ENCODE results near the gene PTPRG.
"Not testable (repeated sequence)": the region's sequence is repeated elsewhere in the genome, so short reads cannot be mapped to it uniquely, and the experiment has no call there.

PTPRG gene

GRCh38 chr3:61805510-61806080, 244.2 kb downstream of the PTPRG start:
- no peak for DNase-seq

DNA sequence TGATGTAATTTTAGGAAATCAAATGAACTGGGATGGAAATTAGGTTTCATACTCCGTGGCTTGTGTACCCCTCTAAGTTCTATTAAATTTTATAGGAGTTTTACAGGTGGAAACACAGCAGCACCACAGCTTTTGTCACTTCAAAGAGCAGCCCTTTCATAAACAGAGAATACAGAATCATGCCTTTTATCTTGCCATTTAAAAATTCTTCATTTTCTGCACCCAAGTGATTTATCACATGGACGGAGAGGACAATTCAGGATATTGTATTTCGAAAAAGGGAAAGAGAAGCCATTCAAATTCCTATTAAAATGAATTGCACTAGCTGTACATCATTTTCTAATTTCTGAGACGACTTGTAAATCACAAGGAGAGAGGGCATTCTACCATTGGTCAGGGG, 245.4 kb downstream of the PTPRG start:
- no peak for DNase-seq

DNA sequence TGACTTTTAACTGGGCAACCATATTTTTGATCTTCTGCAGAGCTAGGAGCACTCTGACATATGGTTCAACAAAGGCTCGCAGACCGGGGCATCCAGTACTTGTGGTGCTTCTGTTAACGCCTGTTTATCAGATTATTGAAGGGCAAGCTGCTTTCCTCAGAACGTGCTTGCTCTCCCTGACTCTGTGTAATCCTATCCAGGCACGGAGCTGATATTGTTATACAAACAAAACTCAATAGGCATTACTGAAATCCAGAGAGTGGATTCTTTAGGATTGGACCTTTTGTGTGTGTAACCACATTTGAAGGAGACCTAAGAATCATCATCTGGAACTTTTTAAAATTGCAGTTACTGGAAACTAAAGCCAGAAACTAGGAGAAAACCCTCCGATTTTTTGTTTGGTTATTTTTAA, 246.5 kb downstream of the PTPRG start:
- DNase-seq = no peak

DNA sequence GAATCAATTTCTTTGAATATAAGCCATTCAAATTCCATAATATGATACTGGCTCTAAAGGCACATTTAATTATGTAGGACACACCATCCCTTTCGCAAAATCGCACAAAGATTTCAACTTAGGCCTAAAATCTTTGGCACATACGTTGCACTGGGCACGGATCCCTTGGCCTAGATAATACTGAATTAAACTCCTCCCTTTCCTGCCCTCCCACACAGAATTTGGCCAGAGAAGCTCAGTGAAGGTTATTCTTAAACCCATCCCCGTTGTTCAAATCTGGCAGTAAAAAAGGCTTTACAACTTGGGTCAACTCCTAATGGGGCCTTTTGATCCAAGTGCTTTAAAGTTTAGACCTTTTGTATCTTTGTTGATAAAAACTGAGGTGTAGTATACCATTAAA, 247.2 kb downstream of the PTPRG start:
- DNase-seq = no peak

GRCh38 chr3:61808999-61809398, 247.6 kb downstream of the PTPRG start:
- DNase-seq = no peak

- no peak for DNase-seq
Observed at GRCh38 chr3:61809879-61810278, 248.5 kb downstream of the PTPRG start.

DNA sequence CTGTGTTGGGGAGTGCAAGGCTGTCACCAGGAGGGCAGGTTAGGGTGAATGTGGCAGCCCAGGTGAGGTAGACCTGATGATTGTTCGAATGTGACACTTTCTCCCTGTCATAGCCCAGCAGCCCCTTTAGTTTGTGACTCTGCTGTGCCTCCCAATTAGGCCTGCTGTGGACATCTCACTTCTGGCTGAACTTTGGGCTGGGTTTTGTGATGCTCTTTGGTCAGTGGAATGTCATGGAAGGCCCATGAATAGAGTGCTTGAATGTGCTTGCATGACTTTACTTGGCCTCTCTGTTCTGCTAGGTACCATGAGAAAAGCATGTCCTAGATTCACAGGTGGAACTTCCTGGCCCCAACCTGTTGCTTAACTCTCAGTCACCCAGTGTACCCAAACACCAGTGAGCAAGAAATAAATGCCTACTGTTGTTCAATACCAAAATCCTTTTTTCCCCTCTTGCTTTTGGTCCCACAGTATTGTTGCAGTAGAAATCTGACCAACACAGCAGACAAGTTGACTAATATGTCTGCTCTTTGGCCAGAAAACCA, 249.7 kb downstream of the PTPRG start:
- no peak for DNase-seq

GRCh38 chr3:61811652-61812051, 250.3 kb downstream of the PTPRG start:
- no peak for DNase-seq

DNA sequence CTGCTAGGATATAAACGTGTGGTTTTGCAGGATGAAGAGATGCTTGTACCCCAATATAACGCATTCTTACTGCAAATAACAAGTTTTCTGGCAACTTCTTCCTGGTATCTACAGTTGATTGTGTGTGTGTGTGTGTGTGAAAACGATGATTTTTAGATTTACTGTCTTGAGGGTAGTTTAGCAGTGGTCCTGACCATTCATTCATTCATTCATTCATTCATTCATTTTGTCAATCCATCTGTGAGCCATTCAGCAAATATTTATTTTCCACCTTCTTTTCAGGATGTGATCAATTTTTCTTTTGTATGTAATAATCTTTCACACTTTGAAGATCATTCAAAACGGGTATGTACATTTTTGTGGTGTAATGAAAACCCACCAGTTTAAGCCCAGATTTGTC, 250.7 kb downstream of the PTPRG start:
- no peak for DNase-seq

DNA sequence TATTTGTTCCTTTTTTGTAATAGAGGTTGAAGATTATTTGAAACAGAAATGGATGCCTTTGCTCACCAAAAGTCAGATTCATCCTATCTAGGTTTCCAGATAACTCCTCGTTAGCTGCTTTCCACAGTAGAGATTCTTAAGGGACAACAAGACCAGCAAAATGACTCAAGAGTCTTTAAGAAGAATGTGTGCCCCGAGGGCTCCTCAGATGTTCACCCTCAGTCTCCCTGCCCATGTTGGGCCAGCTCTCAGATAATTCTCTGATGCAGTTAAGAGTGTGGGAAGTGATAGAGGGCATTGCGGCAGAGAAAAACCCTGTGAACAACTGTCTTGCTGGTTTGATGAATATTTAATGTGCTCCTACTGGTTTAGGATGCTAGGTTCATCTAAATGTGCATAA, 251.1 kb downstream of the PTPRG start:
- no peak for DNase-seq

GRCh38 chr3:61813636-61814035, 252.3 kb downstream of the PTPRG start:
- DNase-seq = no peak

DNA sequence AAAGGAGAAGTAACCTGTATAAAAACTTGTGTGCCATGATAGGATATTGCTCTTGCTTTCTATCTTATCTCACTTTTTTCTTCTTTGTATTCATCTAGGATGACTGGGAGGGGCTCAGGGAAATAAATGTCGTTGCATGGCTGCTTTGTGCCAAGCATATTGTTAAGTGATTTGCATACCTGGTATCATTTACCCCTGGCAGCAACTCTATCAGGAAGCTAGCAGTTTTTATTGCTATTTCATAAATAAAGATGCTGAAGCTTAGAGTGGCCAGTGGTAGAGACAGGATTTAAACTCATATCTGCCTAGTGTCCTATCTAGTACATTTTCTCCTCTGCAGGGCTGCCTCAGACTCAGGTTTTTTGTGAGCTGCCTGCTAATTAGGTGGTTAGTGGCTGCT, 253.3 kb downstream of the PTPRG start:
- no peak for DNase-seq

DNA sequence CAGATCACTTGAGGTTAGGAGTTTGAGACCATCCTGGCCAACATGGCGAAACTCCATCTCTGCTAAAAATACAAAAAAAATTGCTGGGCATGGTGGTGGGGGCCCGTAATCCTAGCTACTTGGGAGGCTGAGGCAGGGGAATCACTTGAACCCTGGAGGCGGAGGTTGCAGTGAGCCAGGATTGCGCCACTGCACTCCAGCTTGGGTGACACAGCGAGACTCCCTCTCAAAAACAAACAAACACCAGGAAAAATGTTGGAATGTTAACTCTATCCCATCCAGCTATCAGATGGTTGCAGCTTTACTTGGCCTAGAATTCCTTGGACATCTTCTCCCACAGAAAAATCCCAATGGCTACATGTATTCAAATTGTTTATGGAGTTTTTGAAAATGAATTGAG, 254.9 kb downstream of the PTPRG start:
- DNase-seq = not testable (repeated sequence)

DNA sequence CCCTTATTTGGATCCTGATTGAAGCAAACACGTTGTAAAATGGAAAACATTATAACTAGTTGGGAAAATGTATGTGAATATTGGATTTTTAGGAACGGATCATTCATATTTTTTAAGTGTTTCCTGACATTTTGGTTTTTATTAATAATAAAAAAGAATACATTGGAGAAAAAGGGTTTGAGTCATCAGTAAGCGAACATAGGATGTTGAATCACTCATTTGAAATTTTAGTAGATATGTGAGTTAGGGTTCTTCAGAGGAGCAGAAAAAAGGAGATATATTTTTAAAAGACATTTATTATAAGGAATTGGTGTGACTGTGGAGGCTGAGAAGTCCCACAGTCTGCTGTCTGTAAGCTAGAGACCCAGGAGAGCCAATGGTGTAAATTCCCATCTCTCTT, 258.5 kb downstream of the PTPRG start:
- DNase-seq = no peak

GRCh38 chr3:61820306-61820992, 259.1 kb downstream of the PTPRG start:
- DNase-seq = no peak

DNA sequence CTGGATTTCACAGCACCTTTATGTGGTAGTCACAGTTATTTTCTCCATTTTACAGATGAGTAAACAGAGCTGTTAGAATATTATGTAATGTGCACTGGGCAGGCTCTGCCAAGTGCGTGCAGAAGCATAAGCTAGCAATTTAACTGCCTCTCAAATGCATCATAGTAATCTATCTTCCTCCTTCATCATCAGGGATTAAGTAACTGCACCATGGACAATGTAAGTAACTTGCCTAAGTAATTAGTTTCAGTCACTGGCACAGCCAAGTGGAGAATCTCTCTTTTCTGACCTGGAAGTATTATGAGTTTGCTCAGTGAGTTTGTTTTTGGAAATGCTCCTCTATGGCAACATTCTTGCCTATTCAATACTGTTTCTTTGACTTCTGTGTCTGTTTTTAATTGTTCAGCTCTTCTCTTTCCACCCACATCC, 260.5 kb downstream of the PTPRG start:
- DNase-seq = no peak

DNA sequence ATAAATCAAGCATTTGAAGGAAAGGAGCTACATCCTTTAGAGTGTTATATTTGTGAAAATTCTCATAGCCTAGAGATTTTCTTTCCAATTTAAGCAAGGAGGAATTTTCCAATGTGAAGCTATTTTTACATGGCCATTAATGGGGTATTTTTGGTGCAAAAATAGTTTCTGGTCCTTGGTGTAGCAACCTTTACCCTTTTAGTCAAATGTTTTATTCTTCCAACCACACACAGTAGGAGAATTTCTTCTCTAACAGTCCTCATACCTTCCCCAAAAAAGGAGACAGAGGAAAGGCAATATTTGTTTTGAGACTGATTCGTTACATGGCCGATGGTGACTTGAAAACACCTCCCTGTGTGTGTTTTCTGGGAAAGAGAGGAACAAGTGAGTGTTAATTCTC, 261.2 kb downstream of the PTPRG start:
- DNase-seq = no peak

DNA sequence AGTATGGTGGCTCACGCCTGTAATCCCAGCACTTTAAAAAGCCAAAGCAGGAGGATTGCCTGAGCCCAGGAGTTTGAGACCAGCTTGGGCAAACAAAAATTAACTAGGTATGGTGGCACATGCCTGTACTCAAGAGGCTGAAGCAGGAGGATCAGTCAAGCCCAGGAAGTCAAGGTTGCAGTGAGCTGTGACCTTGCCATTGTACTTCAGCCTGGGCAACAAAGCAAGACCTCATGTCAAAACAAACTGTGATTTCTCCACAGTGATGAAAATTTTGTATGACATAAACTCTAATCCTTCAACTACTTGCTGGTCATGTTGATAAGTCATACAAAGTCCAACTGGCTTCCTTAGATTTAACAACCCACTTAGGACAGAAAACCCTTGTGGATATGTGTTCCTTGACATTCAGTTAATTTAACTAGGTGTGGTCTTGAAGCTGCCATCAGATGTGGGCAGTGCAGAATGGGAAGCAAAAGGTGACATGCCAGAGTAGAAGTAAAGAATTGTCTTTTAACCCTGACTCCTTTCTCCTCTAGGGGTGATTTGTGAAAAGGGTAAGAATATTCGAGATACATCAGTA, 263.3 kb downstream of the PTPRG start:
- no peak for DNase-seq

DNA sequence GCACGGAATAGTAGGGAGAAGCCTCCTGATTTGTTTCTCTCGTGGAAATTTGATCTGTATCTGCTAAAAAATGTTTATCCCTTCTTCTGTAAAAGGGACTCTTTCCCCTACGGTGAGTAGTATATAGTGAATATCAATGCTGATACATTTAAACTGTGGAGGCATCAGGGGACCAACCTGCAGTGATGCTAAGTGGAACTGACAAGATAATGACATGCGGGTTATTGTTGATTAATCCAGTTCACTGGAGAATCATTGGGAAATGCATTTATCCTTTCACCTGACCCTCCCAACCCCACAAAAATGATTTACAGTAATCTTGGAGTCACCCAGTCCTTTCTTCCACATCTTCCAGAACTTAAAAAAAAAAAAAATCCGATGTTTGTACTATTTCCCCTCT, 264.8 kb downstream of the PTPRG start:
- DNase-seq = no peak

DNA sequence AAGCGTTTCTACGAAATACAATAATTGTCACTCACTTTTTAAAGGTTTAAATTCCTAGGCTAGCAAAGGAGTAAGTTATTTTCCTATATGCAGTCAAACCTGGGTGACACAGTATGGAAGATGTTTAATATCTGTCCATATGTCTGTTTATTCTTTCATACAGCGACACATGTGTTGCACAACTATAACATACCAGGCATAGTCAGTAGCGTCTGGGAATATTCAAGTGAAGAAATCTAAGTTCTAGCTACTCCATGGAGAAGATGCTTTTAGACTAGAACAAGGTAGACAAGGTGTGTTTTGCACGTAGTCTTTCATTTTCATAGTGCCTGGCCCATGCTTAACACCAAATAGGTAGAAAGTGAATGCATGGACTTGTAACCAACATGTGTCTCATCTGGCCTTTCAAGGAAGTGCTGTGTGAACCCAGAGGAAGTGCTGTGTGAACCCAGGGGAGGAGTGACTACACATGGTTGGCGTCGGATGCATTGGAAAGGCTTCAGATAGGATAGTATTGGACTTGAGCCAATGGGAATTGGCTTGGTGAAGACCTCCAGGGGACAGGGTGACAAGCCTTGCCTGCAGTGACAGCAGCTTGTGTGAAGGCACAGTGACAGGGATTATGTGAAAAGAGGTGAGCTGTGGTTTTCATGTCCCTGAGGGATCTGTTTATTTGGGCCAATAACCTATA, 267.0 kb downstream of the PTPRG start:
- DNase-seq = no peak

DNA sequence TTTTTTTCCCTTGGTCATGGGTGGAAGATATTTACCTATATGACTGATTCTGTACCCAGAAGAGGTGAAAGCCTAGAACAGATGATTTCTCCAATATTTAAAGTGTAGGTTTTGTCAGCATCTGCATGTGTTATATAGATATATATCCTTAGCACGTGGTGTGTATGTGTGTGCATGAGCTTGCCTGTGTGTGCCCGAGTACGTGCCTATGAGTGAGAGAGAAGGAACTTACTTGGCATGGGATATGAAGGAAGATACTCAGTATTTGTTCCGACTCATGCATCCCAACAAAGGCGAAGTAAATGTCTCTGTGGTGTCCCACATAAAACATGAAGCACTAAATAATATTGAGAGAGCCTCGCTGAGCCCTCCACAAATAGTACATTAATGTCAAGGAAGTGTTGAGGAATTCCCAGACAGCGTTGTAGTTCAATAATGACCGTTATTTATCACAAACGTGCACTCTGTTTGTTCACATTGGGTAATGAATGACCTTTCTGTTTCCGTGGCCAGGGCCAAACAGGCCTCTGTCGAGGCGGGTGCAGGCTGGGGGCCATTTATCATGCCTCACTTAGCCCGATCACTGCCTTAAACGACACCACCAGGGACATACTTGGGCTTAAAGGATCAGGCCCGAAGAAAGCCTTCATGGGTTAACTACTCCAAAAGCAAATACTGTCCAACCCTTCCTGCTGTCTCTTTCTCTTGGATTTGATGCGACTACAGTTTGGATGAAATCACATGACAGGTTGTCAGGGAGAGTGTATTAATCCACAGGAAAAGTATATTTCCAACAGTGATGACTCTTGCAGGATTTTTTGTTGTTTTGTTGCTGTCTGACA, 267.7 kb downstream of the PTPRG start:
- no peak for DNase-seq

- DNase-seq = no peak
Observed at GRCh38 chr3:61829722-61830350, 268.5 kb downstream of the PTPRG start.

Measured in activated naive CD4-positive, alpha-beta T cell (primary cell).